CD4-positive, alpha-beta T cell treated with Interleukin-12 subunit alpha and Interleukin-12 subunit beta, for 1 hour (primary cell): ENCODE measurements around the gene PTGDR2.

Experiments
- DNase-seq: peaks from one replicate; pipeline ENCODE4 v3.0.0-alpha.2; 2020

PTGDR2 gene

GRCh38 chr11:60809249-60809648 is 46.5 kb downstream of the PTGDR2 start:
- DNase-seq = no peak

- no peak for DNase-seq
Measured at GRCh38 chr11:60803273-60803936, 52.3 kb downstream of the PTGDR2 start.

GRCh38 chr11:60801194-60801593 is 54.6 kb downstream of the PTGDR2 start:
- no peak for DNase-seq
